Measurements from ENCODE around the gene PTPRD. TPM values are rescaled to one million over a fixed set of nuclear protein-coding genes. Genes with fewer than 3 reads are reported as not detected.

The PTPRD gene
- polyA plus RNA-seq, 4 donors: 2.1 to 5.6 (median 3.9) TPM

DNA sequence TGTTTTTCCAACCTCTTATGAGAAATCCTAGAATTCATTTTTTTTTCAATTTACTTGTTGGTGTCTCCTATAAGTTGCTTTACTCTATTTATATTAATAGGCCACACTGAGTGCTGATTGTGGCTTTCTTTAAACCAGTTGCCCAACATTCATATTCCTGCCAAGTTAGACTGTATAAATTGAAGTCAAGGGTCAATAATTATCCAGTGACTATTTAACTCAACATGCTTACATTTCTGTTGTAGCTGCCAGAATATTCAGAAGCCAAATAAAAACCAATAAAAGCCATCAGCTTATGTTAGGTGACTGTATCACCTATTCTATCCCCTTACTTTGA, 169.0 kb downstream of the PTPRD start:
- Histone ChIP-seq H3K4me1 (ENCODE audit: control insufficient read depth in 3 of 3, insufficient read depth in 2 of 3, low read depth in 1 of 3, low read length in 2 of 3) (no peaks in the 10 kb centered on the region), H3K36me3 (ENCODE audit: control insufficient read depth in 3 of 3, insufficient read depth in 2 of 3, low read depth in 1 of 3, low read length in 3 of 3) (no peaks in the 10 kb centered on the region), H3K9me3 (ENCODE audit: control insufficient read depth in 2 of 2, insufficient read depth in 1 of 2, low read depth in 1 of 2, low read length in 1 of 2) (no peaks in the 10 kb centered on the region), H3K27me3 (ENCODE audit: control insufficient read depth in 3 of 3, insufficient read depth in 3 of 3, low read length in 3 of 3) (no peaks in the 10 kb centered on the region), H3K27ac (ENCODE audit: low read depth in 1 of 3, low read length in 2 of 3) (no peak overlapping the region), H3K4me3 (ENCODE audit: low read depth in 1 of 3, low read length in 3 of 3) (no peak overlapping the region)
- no peak for FAIRE-seq
- no peak for DNase-seq

DNA sequence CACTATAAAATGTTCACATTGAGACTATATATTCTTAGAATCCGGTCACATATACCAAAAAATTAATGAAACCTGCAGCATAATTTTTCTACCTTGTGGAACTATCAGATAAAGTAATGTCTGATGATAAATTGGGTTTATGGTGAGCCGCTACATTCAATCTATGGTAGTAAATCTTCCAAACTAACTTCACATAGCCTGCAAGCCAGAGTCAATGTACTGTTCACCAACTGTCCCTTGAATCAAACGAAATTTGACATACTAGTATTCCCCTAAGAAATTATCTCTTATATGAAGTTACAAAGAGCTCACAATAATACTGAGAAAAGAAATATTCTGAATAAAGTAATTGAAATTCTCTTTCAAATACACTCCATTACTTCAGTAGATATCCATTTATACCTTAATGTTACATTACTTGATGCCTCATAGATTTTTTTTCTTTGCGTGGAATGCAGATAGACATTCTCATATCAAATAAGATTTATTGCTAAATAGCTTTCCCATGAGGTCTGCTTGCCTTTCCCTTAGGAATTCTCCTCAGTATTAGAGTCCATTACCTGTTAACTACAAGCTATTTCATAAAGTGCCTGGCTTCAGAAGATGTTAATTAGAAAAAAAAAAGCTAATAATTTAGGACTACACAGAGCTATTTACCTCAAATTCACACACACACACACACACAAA, 169.5 kb downstream of the PTPRD start:
- Histone ChIP-seq H3K36me3 (ENCODE audit: control insufficient read depth in 3 of 3, insufficient read depth in 2 of 3, low read depth in 1 of 3, low read length in 3 of 3) (no peaks in the 10 kb centered on the region), H3K4me1 (ENCODE audit: control insufficient read depth in 3 of 3, insufficient read depth in 2 of 3, low read depth in 1 of 3, low read length in 2 of 3) (no peaks in the 10 kb centered on the region), H3K9me3 (ENCODE audit: control insufficient read depth in 2 of 2, insufficient read depth in 1 of 2, low read depth in 1 of 2, low read length in 1 of 2) (no peaks in the 10 kb centered on the region), H3K4me3 (ENCODE audit: low read depth in 1 of 3, low read length in 3 of 3) (no peak overlapping the region), H3K27me3 (ENCODE audit: control insufficient read depth in 3 of 3, insufficient read depth in 3 of 3, low read length in 3 of 3) (no peaks in the 10 kb centered on the region), H3K27ac (ENCODE audit: low read depth in 1 of 3, low read length in 2 of 3) (no peak overlapping the region)
- FAIRE-seq: no peak
- DNase-seq: no peak
- WGBS, 3 donors: 60 to 75% (median 61%) methylated on average over 4 of the region's 4 CpGs

DNA sequence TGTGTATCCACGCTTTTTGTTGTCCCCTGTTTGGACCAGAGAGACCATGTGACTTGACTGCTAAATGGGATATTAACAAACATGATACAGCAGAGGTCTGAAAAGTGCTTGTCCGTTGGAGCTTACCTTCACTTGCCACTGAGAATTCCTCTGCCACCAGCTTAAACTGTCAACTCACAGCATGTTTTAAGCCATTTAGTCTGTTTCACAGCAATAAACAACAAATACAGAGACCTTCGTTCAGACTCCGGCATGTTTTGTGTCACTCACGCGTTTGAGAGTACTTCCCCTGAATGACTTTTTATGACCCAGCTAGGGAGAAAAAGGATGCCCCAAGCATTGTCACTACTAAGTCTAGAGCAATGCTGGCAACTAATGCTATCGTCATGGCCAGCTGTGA, 173.8 kb downstream of the PTPRD start:
- WGBS, 3 donors: 51 to 67% (median 63%) methylated on average over 7 of the region's 7 CpGs
- no peak for FAIRE-seq
- H3K9me3 ChIP-seq (ENCODE audit: control insufficient read depth in 2 of 2, insufficient read depth in 1 of 2, low read depth in 1 of 2, low read length in 1 of 2): no peaks in the 10 kb centered on the region
- H3K27ac ChIP-seq (ENCODE audit: low read depth in 1 of 3, low read length in 2 of 3): no peak overlapping the region
- DNase-seq: no peak
- no peaks in the 10 kb centered on the region for H3K36me3 ChIP-seq (ENCODE audit: control insufficient read depth in 3 of 3, insufficient read depth in 2 of 3, low read depth in 1 of 3, low read length in 3 of 3)
- no peak overlapping the region for H3K4me3 ChIP-seq (ENCODE audit: low read depth in 1 of 3, low read length in 3 of 3)
- H3K27me3 ChIP-seq (ENCODE audit: control insufficient read depth in 3 of 3, insufficient read depth in 3 of 3, low read length in 3 of 3): no peaks in the 10 kb centered on the region
- no peaks in the 10 kb centered on the region for H3K4me1 ChIP-seq (ENCODE audit: control insufficient read depth in 3 of 3, insufficient read depth in 2 of 3, low read depth in 1 of 3, low read length in 2 of 3)

DNA sequence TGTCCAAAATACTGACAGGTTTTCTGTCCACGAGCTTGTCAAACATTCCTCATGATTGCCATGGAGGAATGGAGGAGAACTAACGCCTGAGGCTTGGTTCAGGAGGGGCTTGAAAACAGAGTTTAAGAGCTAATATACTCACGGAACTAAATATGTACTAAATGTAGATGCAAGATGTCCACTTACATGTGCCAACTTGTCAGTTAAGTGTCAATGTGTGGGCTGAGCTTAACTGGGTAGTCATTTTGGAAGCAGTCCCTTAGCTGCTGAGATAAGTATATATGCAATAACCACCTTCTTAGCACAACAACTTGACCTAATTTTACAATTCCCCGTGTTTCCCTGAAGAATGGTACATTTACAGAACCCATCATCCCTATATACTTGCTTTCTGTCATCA, 176.0 kb downstream of the PTPRD start:
- H3K4me3 ChIP-seq (ENCODE audit: low read depth in 1 of 3, low read length in 3 of 3): no peak overlapping the region
- DNase-seq: no peak
- no peaks in the 10 kb centered on the region for H3K27me3 ChIP-seq (ENCODE audit: control insufficient read depth in 3 of 3, insufficient read depth in 3 of 3, low read length in 3 of 3)
- H3K36me3 ChIP-seq (ENCODE audit: control insufficient read depth in 3 of 3, insufficient read depth in 2 of 3, low read depth in 1 of 3, low read length in 3 of 3): no peaks in the 10 kb centered on the region
- no peaks in the 10 kb centered on the region for H3K9me3 ChIP-seq (ENCODE audit: control insufficient read depth in 2 of 2, insufficient read depth in 1 of 2, low read depth in 1 of 2, low read length in 1 of 2)
- no peak for FAIRE-seq
- no peaks in the 10 kb centered on the region for H3K4me1 ChIP-seq (ENCODE audit: control insufficient read depth in 3 of 3, insufficient read depth in 2 of 3, low read depth in 1 of 3, low read length in 2 of 3)
- 39 to 56% (median 44%) methylated on average over 4 of the region's 4 CpGs for WGBS, 3 donors
- H3K27ac ChIP-seq (ENCODE audit: low read depth in 1 of 3, low read length in 2 of 3): no peak overlapping the region

DNA sequence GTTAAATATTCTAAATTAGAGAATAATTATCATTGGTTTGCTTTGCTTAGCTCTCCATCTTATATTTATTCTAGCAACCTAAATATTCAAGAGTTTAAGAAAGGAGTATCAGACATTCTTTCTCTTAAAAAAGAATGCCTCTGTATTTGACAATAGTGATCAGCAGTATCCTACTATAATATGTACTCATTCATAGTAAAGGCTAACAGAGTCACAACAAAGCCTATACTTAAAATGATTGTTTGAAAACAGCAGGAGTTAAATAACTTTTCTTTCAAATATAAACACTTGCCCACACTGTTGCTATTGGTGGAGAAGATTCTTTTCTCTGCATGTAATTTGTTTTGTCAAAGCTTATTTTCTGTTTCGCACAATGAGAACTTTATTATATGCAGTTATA, 178.4 kb downstream of the PTPRD start:
- DNase-seq (no peak), FAIRE-seq (no peak)
- H3K9me3 ChIP-seq (ENCODE audit: control insufficient read depth in 2 of 2, insufficient read depth in 1 of 2, low read depth in 1 of 2, low read length in 1 of 2): no peaks in the 10 kb centered on the region
- no peak overlapping the region for H3K27ac ChIP-seq (ENCODE audit: low read depth in 1 of 3, low read length in 2 of 3)
- 85 to 88% (median 88%) methylated on average over 1 of the region's 1 CpG for WGBS, 3 donors
- no peaks in the 10 kb centered on the region for H3K27me3 ChIP-seq (ENCODE audit: control insufficient read depth in 3 of 3, insufficient read depth in 3 of 3, low read length in 3 of 3)
- H3K4me3 ChIP-seq (ENCODE audit: low read depth in 1 of 3, low read length in 3 of 3): no peak overlapping the region
- H3K4me1 ChIP-seq (ENCODE audit: control insufficient read depth in 3 of 3, insufficient read depth in 2 of 3, low read depth in 1 of 3, low read length in 2 of 3): no peaks in the 10 kb centered on the region
- no peaks in the 10 kb centered on the region for H3K36me3 ChIP-seq (ENCODE audit: control insufficient read depth in 3 of 3, insufficient read depth in 2 of 3, low read depth in 1 of 3, low read length in 3 of 3)

DNA sequence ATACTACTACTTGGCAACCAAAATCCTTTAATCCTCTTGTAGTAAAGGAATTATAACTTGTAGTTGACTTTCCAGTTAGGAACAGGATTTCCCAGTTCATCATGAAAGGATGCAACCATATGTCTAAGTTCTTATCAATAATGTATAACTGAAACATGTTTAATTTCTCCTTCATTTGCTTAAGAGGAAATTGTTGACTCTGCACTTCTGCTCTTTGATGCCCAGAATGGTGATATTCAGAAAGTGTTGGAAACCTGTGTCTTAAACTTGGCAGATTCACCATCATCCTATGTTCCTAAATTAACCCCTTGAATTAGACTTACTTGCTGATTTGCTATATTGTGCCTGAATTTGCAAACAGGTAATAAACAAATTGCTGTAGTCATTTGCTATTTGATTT, 201.5 kb downstream of the PTPRD start:
- H3K4me3 ChIP-seq (ENCODE audit: low read depth in 1 of 3, low read length in 3 of 3): no peak overlapping the region
- H3K4me1 ChIP-seq (ENCODE audit: control insufficient read depth in 3 of 3, insufficient read depth in 2 of 3, low read depth in 1 of 3, low read length in 2 of 3): no peaks in the 10 kb centered on the region
- DNase-seq (no peak), FAIRE-seq (no peak)
- no peaks in the 10 kb centered on the region for H3K9me3 ChIP-seq (ENCODE audit: control insufficient read depth in 2 of 2, insufficient read depth in 1 of 2, low read depth in 1 of 2, low read length in 1 of 2)
- no peak overlapping the region for H3K27ac ChIP-seq (ENCODE audit: low read depth in 1 of 3, low read length in 2 of 3)
- H3K27me3 ChIP-seq (ENCODE audit: control insufficient read depth in 3 of 3, insufficient read depth in 3 of 3, low read length in 3 of 3): no peaks in the 10 kb centered on the region
- H3K36me3 ChIP-seq (ENCODE audit: control insufficient read depth in 3 of 3, insufficient read depth in 2 of 3, low read depth in 1 of 3, low read length in 3 of 3): no peaks in the 10 kb centered on the region

DNA sequence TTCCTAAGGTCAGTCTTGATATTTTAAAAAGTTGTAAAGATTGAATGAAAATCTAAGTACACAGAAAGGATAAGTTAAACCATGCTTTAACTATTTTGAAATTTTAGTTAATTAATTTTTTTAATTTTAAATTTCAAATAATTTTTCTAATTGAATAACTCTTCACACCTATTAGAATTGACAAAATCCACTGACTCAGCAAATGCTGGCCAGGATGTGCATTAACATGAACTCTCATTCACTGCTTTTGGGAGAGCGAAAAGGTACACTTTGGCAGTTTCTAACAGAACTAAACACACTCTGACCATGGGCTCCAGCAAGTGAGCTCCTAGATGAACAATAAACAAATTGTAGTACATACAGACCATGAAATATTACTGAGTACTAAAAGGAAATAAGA, 209.5 kb downstream of the PTPRD start:
- no peaks in the 10 kb centered on the region for H3K4me1 ChIP-seq (ENCODE audit: control insufficient read depth in 3 of 3, insufficient read depth in 2 of 3, low read depth in 1 of 3, low read length in 2 of 3)

DNA sequence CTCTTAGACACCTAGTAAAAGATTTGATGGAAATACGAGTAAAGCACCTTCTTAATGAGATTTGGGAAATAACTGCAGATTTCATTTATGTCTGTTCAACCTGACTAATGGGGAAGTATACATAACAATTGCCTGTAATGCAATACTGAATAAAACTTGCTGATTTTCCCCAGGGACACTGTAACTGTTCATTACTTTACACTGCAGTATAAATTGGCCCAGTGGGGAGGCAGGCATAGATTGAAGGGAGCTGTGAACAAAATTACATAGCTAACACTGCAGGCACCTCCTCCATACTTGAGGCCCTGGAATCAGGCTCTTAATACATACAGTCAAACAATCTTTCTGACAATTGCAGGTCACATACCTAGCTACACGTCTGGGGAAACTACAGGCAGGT, 216.2 kb downstream of the PTPRD start:
- no peaks in the 10 kb centered on the region for H3K9me3 ChIP-seq (ENCODE audit: control insufficient read depth in 2 of 2, insufficient read depth in 1 of 2, low read depth in 1 of 2, low read length in 1 of 2)
- DNase-seq: no peak
- no peak for FAIRE-seq
- H3K27me3 ChIP-seq (ENCODE audit: control insufficient read depth in 3 of 3, insufficient read depth in 3 of 3, low read length in 3 of 3): no peaks in the 10 kb centered on the region
- H3K27ac ChIP-seq (ENCODE audit: low read depth in 1 of 3, low read length in 2 of 3): no peak overlapping the region
- no peaks in the 10 kb centered on the region for H3K36me3 ChIP-seq (ENCODE audit: control insufficient read depth in 3 of 3, insufficient read depth in 2 of 3, low read depth in 1 of 3, low read length in 3 of 3)
- no peak overlapping the region for H3K4me3 ChIP-seq (ENCODE audit: low read depth in 1 of 3, low read length in 3 of 3)
- 22 to 43% (median 27%) methylated on average over 2 of the region's 2 CpGs for WGBS, 3 donors
- no peaks in the 10 kb centered on the region for H3K4me1 ChIP-seq (ENCODE audit: control insufficient read depth in 3 of 3, insufficient read depth in 2 of 3, low read depth in 1 of 3, low read length in 2 of 3)

More for the DNA sequence above, 209.5 kb downstream of the PTPRD start:
- no peaks in the 10 kb centered on the region for H3K9me3 ChIP-seq (ENCODE audit: control insufficient read depth in 2 of 2, insufficient read depth in 1 of 2, low read depth in 1 of 2, low read length in 1 of 2)
- no peak for FAIRE-seq
- no peak for DNase-seq
- no peaks in the 10 kb centered on the region for H3K27me3 ChIP-seq (ENCODE audit: control insufficient read depth in 3 of 3, insufficient read depth in 3 of 3, low read length in 3 of 3)
- no peak overlapping the region for H3K27ac ChIP-seq (ENCODE audit: low read depth in 1 of 3, low read length in 2 of 3)
- H3K4me3 ChIP-seq (ENCODE audit: low read depth in 1 of 3, low read length in 3 of 3): no peak overlapping the region
- 82 to 87% (median 82%) methylated on average over 1 of the region's 1 CpG for WGBS, 3 donors
- no peaks in the 10 kb centered on the region for H3K36me3 ChIP-seq (ENCODE audit: control insufficient read depth in 3 of 3, insufficient read depth in 2 of 3, low read depth in 1 of 3, low read length in 3 of 3)

DNA sequence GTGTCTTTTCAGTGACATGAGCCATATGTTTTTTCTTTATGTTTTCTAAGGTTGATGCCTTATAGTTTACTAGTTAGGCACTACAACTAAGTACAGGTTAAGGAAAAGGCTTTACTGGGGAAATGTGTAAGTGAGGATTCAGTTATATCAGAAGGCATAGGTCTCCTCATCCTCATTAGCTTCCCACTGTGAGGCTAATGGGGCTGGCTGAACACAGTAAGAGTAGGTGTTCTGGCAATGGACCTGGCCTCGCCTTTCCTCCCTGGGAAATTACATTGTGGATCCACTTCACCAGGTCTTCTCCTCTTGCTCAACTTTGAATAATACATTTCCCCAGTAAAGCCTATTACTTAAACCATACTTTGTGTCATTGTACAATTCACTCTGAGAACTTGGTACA, 225.5 kb downstream of the PTPRD start:
- Histone ChIP-seq H3K36me3 (ENCODE audit: control insufficient read depth in 3 of 3, insufficient read depth in 2 of 3, low read depth in 1 of 3, low read length in 3 of 3) (no peaks in the 10 kb centered on the region), H3K27me3 (ENCODE audit: control insufficient read depth in 3 of 3, insufficient read depth in 3 of 3, low read length in 3 of 3) (no peaks in the 10 kb centered on the region), H3K27ac (ENCODE audit: low read depth in 1 of 3, low read length in 2 of 3) (no peak overlapping the region), H3K4me1 (ENCODE audit: control insufficient read depth in 3 of 3, insufficient read depth in 2 of 3, low read depth in 1 of 3, low read length in 2 of 3) (no peaks in the 10 kb centered on the region), H3K9me3 (ENCODE audit: control insufficient read depth in 2 of 2, insufficient read depth in 1 of 2, low read depth in 1 of 2, low read length in 1 of 2) (peaks cover 0 to 1% of the 10 kb centered on the region in 2 donors), H3K4me3 (ENCODE audit: low read depth in 1 of 3, low read length in 3 of 3) (no peak overlapping the region)
- FAIRE-seq (no peak), DNase-seq (no peak)
- WGBS, 3 donors: 59 to 82% (median 81%) methylated on average over 1 of the region's 1 CpG
